Medulla oblongata (tissue), 1 donor: ENCODE results near the gene CCDC91.

Experiments used
- DNase-seq: peaks from one replicate; pipeline ENCODE4 v3.0.0-alpha.2; 2015; ENCODE audit errors: extremely low spot score

Gene CCDC91

DNA sequence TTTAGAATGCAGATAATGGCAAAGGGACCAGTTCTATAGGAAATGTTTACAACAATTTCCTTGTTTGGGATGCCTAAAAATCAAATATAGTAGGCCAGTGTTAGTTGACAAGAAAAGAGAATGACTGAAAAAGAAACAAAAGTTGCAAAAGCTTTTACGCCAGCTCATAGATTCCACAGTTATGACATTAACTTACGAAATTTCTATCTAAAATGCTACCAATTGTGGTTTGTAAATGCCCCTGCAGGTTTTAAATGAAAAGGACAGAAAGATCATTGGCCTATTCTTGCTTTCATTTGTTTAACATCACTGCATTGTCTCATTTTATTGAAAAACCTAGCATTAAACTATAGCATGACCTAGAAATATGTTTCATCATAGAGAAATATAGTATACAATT lies 345.8 kb downstream of the CCDC91 start:
- DNase-seq, result no peak

DNA sequence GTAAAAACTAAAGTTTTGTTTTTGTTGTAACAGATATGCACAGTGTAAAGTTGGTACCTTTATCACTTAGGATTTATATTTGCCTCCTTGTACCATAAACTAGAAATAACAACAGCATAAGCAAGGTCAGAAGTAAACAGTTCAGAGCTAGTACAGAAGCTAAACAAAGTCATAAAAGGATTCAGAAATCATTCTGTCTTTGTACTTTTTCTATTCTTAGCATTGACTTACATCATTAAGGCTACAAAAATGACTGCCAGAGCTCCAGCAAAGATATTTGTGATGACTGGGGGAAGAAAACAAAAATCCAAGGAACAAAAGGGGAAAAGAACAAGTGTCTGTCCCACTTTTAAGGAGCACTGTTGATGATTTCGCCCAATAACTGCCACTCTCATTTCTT lies 347.2 kb downstream of the CCDC91 start:
- DNase-seq, result no peak

DNA sequence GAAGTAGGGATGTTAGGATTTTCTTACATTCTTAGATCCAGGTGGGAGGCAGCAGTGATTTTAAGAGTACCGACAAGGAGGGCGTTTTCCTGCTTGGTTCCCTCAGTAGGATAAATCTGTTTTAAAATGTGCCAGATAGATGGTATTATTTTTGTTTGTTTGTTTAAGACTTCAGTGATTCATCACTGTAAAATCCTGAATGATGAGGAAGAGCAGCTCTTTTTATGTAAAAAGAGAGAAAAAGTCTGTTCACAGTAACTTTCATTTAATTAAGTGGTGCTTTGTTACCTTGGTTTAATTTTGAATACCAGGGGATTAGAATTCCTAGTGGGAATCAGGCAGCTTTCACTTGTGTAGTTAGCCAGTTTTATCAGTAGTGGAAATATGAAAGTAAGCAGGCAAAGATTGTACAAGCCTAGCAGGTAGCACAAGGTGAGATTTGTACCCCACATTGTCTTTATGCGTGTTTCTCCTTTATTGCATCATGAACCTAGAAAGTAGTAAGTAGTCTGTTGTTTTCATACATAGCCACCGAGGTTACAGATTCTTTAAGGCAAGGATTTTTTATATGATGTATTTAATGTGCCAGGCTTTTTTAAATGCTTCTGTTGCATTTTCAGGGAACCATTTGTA lies 349.6 kb downstream of the CCDC91 start:
- no peak for DNase-seq

DNA sequence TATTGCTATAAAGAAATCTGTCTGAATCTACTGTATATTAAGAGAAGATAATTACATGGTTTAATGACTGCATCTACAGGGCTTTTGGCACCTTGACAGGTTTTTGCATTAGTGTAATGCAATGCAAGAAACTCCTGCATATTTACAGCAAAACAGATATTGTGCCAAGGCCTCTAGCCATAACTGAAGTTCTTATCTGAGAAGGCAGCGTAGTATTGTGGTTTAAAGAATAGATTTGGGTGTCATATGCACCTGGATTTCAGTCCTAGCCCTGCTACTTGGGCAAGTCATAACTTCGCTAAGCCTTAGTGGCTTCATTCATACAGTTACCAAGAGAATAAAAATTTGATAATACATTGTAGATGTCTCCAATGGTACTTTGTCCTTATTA lies 350.1 kb downstream of the CCDC91 start:
- no peak for DNase-seq

DNA sequence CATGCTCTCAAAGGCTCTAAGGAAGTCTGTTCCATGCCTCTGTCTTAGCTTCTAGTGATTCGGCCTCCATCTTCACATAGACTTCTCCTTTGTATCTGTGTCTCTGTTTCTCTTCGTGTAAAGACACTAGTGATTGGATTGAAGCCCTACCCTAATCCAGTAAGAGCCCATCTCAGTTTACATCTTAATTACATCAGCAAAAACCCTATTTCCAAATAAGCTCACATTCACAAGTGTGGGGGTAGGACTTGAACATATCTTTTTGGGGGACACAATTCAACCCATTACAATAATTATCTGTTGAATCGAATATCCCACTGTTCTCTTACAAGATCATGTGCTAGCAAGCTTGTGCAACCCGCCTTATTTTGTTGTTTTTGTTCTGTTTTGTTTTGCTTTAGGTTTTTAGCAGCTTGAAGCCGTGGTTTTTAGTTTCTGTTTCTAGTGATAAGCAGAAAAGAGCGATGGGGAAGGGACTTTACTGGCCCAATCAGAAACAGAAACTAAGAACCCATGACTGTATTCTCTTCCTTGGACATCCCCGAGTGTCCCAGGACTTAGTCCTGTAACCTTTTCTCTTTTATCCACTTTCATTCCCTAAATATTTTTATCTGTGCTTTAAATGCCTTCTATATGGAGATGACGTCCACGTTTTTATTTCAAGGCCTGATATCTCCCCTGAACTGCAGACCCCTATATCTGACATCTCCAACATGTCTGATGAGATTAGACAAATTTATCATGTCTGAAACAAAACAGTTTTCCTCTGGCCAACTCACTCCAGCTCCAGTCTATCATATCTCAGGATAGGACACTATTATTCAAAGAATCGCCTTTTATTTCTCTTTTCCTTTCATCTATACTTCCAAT lies 353.0 kb downstream of the CCDC91 start:
- DNase-seq, result no peak

DNA sequence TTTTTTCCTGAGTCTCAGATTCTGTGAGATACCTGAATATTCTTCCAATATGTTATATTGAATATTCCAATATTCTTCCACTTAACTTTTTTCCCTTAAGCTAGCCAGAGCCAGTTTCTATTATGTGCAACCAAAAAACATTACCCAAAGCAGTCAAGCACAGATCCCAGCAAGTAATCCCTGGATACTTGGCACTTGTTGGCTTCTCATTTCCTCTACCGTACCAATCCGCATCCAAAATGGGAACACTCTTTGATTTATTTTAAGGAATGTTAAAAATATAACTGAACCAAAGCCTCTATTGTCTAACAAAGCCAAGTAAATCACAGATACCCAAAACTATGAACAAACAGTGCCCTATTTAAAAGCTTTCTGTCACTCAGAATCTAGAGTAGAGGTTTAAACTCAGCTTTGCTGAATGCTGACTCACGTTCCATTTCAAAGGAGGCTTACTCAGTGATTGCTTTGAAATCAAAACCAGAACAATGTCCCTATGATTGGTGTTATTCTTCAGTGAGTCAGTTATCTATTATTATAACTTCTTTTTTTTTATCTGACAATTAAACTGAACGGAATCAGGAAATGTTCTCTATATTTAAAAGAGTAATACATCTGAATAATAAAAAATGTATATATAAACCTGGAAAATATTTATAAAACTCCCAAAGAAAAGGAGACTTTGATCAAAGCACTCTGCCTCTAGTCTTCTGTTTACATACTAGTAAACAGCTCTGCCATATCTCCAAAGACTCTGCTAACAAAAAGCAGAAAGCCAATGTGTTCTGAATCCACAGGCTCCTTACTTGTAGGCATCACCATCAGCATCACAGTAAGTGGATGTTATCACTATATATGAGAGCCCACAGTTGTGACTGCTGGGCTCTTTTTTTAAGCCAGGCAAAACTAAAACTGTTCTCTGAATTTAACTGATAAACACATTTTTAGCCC lies 360.8 kb downstream of the CCDC91 start:
- no peak for DNase-seq

DNA sequence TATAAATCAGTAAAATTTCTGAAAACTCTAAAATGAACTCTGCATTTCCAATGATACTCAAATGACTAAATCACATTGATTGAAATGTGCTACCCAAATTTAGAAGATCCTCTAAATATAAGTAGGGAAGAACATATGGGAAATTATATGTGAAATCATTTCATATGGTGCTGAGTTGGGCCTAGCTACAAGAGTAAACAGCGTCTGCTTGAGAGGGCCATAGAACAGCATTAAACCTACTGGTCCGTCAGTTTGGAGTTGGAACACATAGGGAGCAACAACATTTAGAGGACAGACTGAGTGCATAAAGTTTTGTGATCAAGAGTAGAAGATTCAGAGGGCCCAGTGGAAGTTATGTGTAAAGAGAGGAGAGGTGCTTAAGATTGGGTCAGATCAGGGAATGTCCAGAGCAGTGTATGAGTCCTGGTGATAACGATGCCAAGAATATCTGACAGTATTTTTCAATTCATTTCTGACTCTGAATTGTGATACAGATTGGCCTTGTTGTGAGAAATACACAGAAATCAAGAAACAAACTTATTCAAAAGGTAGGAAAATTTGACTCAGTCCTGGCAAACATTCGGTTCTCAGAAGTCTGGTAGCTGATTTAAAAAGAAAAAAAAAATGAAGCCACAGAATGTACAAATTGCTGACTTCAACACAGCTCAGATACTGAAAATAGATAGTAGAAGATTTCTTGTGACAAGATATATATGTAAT lies 362.2 kb downstream of the CCDC91 start:
- DNase-seq, result no peak

DNA sequence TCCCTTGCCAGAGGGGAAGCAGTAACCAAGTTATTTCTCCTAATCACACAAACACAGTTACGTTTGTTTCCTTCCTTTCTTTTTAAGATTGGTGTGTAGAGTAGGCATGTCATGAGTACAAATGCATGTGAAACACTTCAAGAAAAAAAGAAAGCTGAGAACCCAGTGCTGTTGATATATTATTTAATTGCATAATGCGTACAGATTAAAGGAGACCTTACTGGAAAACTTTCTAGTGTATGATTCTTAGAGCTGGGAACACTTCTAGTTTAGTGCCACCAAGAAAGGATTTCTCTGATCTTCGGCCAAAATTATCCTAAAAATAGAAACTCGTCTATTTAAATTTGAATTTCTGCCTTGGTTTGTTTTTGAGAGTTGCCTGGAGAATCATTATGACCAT lies 365.5 kb downstream of the CCDC91 start:
- DNase-seq, result no peak

DNA sequence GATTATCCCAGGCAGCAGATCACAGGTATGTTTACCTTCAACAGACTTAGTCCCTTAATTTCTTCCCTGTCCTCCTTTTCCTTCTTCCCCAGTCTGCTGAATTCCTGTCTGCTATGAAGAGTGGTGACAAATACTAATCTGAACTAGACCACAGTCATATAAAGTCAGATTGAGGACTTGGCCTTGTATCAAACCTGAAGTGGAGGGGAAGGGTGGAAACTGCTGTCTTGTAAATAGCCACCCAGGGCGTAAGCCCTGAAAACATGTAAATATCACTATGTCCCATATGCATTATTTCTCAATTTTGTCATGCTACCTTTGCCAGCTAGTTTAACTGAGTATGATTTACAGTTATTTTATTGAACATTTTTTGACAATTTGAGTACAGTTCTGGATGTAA lies 368.0 kb downstream of the CCDC91 start:
- DNase-seq, result no peak

DNA sequence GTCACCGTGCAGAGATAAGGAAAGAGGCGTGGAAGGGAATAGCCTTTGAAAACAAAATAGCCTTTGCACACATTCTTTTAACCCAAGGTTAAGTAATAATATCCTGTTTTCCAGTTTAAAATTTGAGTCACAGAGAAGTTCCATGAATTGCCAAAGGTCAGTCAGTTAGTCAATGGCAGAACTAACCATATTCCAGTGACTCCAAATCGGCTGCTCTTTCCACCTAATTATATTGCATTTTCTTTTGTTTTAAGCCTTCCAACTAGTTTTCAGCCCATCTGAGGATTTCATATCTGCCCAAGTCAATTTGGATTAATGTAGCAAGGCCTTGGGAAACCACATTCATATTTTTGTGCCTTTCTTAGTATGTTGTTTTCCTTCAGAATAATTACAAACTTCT lies 373.0 kb downstream of the CCDC91 start:
- DNase-seq, result no peak

DNA sequence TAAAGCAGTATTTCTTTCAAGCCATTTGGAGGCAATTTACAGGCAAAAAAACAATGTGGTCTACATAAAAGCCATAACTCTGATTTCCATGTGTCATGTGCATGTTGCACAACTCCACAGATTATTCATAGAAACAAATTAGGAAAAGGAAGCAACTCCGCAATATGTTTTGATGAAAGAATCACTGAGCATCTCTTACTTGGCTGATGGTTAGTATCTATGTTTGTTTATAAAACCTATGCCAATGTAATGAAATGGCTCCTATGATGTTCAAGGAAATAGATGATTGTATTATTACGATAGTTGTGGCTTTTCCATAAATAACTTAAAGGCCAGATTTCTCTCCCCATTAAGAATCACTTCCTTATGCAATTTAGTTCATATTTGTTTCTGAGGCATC lies 373.7 kb downstream of the CCDC91 start:
- DNase-seq, result no peak

DNA sequence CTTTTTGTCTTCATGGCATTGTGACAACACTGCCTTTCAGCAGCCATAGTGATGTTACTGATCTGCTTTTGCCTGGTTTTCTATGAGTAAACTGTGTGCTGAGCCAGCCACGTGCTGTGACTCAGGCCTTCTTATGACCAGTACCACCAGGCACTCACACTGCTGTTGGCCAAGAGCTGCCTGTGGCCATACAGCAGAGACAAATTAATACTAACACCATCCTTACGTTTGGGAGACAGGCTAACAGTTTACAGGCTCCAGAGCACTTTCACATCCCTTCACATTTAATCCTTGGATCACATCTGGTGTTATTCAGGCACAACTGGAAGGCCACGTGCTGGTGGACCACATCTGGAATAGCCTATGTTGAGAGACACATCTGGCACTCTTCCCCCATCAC lies 377.9 kb downstream of the CCDC91 start:
- no peak for DNase-seq

DNA sequence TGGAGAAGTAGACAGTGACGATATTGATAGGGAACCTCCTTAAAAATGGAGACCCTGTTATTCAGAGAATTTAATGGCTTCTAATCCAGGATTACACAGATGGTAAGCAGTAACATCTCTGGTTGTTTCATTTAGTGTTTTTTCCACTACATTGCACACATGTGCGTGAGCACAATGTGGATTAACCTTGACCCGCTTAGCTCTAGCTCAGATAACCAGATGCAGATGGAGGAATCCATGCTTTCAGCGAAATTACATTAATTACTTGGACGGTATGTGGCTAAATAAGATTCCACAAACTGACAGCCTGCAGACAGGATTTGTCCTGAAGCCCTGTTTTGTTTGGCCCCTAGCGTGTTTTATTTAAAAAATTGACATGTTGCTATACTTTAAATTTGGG lies 378.4 kb downstream of the CCDC91 start:
- no peak for DNase-seq

DNA sequence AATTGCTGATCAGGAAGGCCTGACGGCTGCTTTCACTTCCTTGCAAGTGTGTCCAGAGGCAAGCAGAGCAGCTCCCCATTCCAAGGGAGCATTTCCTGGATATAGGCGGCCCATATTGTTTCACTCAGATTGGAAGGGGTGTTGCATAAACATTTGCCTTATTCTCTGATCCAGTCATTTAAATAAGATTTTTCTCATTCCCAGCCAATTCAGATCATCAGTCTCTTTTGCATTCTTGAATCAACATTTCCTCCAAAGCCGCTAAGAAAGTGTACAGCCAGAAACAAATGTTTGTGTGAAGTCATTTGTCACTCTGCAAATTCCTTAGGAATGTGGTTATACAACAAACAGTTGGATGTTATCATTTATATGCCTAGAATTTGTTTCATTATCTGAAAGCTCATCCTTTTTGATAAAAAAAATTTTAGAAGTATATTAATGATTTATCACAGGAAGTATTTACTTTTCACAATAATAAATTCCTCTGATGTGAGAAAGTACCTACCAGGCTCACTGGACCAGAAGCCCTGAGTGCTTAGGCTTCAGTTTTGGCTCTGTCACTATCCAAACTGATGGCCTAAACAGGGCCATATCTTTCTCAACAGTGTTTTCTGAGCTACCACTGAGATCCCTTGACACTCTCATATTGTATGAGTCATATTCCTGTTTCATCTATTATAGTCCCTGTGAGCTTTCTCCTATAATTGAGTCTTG lies 379.6 kb downstream of the CCDC91 start:
- no peak for DNase-seq

DNA sequence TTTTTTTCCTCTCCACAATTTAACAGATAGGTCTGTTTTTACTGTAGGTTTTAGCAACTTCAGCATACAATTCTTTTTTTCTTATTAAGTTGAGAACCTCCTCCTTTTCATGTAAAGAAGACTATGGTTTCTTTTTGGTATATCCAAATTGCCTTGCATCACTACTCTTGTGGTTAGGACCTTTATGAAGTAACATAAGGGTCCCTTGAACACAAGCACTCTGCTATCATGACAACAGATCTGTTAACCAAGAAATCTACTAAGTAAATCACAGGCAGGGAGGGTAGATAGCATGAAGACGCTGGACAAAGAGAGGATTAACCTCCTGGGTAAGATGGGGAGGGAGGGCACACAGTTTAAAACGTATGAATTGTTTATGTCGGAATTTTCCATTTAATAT lies 380.6 kb downstream of the CCDC91 start:
- no peak for DNase-seq

DNA sequence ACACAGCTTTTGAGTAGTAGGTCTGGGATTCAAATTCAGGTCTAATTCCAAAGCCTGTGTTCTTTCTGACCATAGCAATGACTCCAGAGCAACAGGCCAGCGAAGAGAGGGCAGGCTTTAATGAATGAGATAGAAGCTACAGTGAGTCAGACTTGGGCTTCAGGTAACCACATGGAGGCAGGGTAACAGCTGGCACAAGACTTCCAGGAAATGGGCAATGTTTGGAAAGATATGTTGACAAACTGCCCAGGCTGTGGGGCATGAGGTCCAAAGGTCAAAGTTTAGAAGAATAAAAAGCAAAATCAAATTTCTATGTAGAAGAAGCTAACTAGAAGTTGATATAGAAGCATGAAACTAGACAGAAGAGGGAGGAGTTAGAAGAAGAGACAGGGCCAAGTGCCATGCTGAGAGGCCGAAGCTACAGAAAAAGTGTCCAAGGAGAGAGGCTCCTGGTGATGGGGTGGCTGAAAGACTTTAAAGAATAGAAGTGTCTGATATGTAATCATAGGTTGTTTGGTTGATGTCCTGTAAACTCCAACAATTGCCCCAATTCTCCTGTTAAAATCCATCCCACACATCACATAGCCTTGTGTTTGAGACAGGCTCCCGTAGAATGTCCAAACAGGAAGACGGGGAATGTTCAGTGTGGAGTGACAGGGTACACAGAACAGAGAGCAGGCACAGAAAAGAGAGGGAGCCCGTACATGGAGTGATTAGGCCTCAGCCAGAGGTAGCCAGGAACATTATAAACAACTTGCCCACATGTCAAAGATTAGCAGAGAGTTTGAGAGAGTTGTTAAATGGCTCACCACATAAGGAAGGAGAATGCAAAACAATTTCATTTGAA lies 384.7 kb downstream of the CCDC91 start:
- DNase-seq, result no peak

DNA sequence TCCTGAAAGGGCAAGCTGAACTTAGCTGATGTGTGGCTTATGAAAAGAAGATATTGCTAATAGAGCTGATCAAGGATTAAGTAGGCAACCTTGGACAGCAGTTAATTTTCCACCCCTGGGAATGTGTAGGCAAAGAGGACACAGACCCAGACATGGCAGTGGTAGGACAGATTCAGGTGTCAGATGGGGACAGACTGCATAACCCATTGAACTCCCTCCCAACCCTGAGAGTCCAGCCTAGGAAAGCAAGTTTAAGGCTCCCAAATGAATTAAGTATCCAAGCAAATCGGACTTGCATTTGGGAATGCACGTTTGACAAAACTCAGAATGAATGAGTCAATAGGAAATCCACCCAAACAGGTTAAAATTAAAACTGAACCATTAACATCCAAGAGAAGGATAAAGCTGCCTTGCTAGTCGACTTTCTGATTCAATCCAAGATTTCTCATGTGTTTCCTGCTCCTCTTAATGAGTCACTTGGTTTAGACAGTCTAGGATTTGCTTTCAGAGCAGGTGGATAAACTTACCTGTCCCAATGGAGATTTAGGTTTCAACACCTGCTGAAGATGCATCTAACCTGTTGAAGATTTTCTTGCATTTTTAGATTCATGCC lies 385.4 kb downstream of the CCDC91 start:
- no peak for DNase-seq

DNA sequence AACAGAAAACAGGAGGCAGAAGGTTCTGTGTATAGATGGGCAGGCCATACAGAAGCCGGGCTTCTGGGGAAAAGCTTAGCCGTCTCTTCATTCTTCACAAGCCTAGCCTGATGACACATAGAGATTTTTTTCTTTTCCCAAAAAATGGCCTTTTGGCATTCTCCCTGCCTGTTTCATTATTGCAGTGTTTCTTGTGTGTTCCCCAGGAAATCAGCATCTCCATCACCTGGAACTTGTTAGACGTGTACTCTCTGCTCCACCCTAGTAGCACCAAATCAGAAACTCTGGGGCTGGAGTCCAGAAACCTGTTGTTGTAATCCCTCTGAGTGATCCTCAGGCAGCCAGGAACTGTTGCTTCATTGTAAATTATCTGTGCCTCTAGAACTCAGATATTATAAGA lies 388.1 kb downstream of the CCDC91 start:
- no peak for DNase-seq

DNA sequence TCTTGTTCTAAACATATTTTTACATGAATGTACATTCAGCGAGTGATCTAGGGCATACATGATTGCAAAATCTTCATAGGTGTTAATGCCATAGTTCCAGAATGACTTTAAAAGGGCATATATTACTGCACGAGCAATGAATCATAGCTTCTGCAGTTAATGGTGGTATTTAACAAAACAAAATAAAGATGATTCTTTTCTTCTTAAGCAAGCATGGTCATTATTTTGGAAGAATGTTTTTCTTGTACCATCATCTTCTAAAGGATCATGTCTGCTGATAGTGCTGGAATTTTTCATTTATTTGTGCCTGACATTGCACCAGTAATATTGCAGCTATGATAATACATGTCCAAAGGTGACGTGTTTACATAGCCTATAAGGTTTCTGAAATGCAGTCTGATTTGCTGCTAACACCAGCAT lies 388.6 kb downstream of the CCDC91 start:
- DNase-seq, result no peak
